Esophagus muscularis mucosa (tissue), 3 donors: ENCODE results near the gene ITGA7.

ENCODE experiments used
- POLR2A ChIP-seq: fragments of 450-650 bp; IDR thresholded peaks from one replicate; pipeline ENCODE4 v1.6.1; 2017; ENCODE audit warnings: antibody characterized with exemption, moderate library complexity, mild to moderate bottlenecking, low read depth
- POLR2AphosphoS5 ChIP-seq, 2 donors: sonication (generic); formaldehyde crosslinking; IDR thresholded peaks; one replicate each; pipeline ENCODE4 v1.6.1; 2017; ENCODE audit warnings: antibody characterized with exemption in 2 of 2
- TF ChIP-seq, protein P1 (sequence below), 3 experiments: fragments of 200-600 bp in 2 of 3; fragments of 450-650 bp in 1 of 3; sonication (generic) in 2 of 3; IDR thresholded peaks; one replicate each; pipeline ENCODE4 v1.5.1; 2017 to 2019; ENCODE audit warnings: antibody characterized with exemption in 3 of 3, mild to moderate bottlenecking in 2 of 3, moderate library complexity in 1 of 3

DNA sequence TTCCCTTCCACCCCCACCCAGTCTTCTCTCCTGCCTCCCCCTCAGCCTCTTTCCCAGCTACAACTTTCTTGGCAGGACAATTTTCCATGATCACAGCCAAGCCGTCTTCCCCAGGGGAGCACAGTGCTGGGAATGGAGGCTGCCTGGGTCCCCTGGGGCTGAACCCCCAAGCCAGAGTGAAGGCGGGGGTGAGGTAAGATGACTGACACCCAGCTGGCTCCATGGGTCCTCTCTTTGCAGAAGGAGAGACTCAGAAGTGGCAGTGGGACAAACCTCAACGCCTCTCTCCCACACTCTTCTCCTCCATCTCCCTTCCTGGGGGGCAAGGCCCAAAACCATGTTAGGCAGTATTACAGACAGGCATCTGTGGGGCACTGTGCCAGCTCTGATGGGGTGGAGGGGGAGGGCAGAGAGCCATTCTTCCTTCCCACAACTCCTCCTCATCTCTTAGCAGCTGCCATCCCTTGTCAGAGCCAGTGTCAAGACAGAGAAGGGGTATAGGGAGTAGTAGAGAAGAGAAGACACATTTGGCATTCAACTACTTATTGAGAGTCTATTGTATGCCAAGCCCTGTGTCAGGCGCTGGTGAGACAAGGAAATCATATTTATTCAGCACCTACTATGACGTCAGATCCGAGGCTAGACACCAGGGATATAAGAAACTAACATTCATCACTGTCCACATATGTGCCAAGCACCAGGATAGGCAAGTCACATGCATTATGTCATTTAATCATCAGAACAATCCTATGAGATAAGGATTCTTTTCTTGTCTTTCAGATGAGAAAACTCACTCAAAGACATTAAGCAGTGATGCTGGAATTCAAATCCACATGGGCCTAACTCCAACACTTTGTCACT lies 3.6 kb downstream of the ITGA7 start:
- TF ChIP-seq, protein P1, sequence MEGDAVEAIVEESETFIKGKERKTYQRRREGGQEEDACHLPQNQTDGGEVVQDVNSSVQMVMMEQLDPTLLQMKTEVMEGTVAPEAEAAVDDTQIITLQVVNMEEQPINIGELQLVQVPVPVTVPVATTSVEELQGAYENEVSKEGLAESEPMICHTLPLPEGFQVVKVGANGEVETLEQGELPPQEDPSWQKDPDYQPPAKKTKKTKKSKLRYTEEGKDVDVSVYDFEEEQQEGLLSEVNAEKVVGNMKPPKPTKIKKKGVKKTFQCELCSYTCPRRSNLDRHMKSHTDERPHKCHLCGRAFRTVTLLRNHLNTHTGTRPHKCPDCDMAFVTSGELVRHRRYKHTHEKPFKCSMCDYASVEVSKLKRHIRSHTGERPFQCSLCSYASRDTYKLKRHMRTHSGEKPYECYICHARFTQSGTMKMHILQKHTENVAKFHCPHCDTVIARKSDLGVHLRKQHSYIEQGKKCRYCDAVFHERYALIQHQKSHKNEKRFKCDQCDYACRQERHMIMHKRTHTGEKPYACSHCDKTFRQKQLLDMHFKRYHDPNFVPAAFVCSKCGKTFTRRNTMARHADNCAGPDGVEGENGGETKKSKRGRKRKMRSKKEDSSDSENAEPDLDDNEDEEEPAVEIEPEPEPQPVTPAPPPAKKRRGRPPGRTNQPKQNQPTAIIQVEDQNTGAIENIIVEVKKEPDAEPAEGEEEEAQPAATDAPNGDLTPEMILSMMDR (IDR thresholded peaks at IDR 0.05) = no peak
- TF ChIP-seq POLR2A (no peak), POLR2AphosphoS5 (IDR thresholded peaks at IDR 0.05) (peak; percentile 16 to 63)
